ENCODE measurements around the gene B3GALT2. TPM values are rescaled to one million over a fixed set of nuclear protein-coding genes. Genes with fewer than 3 reads are reported as not detected.

The B3GALT2 gene
- total RNA-seq, 1 experiment from 2014 or later = not detected

DNA sequence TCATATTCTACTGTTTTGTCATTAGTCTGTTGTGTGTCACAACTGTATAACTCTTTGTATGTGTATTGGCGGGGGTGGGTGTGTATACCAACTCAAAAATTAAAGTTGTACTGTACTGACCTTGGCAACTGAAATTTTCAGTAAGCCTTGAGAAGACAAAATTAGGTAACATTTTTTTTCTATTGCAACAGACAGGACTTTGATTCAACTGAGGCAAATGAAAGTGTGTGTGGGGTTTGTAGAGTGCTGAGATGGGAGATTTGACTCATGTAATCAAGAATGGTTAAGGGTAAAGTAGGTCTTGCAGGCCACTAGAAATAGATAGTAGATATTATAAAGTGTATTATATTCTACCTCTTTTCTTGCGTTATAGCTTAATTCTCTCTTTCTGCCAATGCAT, 14.6 kb upstream of the B3GALT2 start:
- no peak overlapping the region for H3K4me3 ChIP-seq (ENCODE audit: low read depth, low read length)
- 0 out of 2 replicates have a peak, but pooled peaks cover under 1% of the 10 kb centered on the region for H3K9me3 ChIP-seq
- BruUV-seq (replicated peaks) = no TSS peak
- intact Hi-C loops (cut with micrococcal nuclease; ENCODE audit: unreplicated experiment) = no loop called here
- Mint-ChIP-seq H3K9me3 (ENCODE audit: unreplicated experiment) (peaks cover 9% of the 10 kb centered on the region), H3K27me3 (ENCODE audit: insufficient read depth, unreplicated experiment) (no peaks in the 10 kb centered on the region), H3K4me1 (ENCODE audit: low read depth, unreplicated experiment) (peaks cover 16% of the 10 kb centered on the region), H3K36me3 (ENCODE audit: insufficient read depth, unreplicated experiment) (peaks cover 25% of the 10 kb centered on the region), H3K4me3 (ENCODE audit: unreplicated experiment) (no peak overlapping the region), H3K27ac (ENCODE audit: unreplicated experiment) (no peak overlapping the region)
- TF ChIP-seq, protein P1, sequence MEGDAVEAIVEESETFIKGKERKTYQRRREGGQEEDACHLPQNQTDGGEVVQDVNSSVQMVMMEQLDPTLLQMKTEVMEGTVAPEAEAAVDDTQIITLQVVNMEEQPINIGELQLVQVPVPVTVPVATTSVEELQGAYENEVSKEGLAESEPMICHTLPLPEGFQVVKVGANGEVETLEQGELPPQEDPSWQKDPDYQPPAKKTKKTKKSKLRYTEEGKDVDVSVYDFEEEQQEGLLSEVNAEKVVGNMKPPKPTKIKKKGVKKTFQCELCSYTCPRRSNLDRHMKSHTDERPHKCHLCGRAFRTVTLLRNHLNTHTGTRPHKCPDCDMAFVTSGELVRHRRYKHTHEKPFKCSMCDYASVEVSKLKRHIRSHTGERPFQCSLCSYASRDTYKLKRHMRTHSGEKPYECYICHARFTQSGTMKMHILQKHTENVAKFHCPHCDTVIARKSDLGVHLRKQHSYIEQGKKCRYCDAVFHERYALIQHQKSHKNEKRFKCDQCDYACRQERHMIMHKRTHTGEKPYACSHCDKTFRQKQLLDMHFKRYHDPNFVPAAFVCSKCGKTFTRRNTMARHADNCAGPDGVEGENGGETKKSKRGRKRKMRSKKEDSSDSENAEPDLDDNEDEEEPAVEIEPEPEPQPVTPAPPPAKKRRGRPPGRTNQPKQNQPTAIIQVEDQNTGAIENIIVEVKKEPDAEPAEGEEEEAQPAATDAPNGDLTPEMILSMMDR (IDR thresholded peaks at IDR 0.05; ENCODE audit: insufficient read depth in 1 of 2, low read depth in 1 of 2, low read length in 1 of 2, severe bottlenecking in 1 of 2, unreplicated experiment in 1 of 2) = no peak
- ChIA-PET POLR2A (no interaction called here), CTCF (no interaction called here)
- no peak for DNase-seq
- no peaks in the 10 kb centered on the region; the same call in 1 of the 2 replicates for H3K36me3 ChIP-seq (ENCODE audit: control insufficient read depth, insufficient read depth, low read length)
- no peaks in the 10 kb centered on the region for H3K27me3 ChIP-seq (replicated peaks; ENCODE audit: control insufficient read depth, insufficient read depth, low read length)
- H3K4me1 ChIP-seq = no peaks in the 10 kb centered on the region

GRCh38 chr1:193199940-193200339, 13.5 kb upstream of the B3GALT2 start:
- no TSS peak for BruUV-seq (replicated peaks)
- intact Hi-C loops (cut with micrococcal nuclease; ENCODE audit: unreplicated experiment) = no loop called here
- H3K4me3 ChIP-seq (ENCODE audit: low read depth, low read length) = no peak overlapping the region
- Mint-ChIP-seq H3K36me3 (ENCODE audit: insufficient read depth, unreplicated experiment) (peaks cover 14% of the 10 kb centered on the region), H3K27me3 (ENCODE audit: insufficient read depth, unreplicated experiment) (no peaks in the 10 kb centered on the region), H3K4me1 (ENCODE audit: low read depth, unreplicated experiment) (peaks cover 16% of the 10 kb centered on the region), H3K9me3 (ENCODE audit: unreplicated experiment) (no peaks in the 10 kb centered on the region), H3K4me3 (ENCODE audit: unreplicated experiment) (no peak overlapping the region), H3K27ac (ENCODE audit: unreplicated experiment) (no peak overlapping the region)
- H3K27me3 ChIP-seq (replicated peaks; ENCODE audit: control insufficient read depth, insufficient read depth, low read length) = no peaks in the 10 kb centered on the region
- H3K9me3 ChIP-seq = no peaks in the 10 kb centered on the region
- TF ChIP-seq, protein P1 (IDR thresholded peaks at IDR 0.05; ENCODE audit: insufficient read depth in 1 of 2, low read depth in 1 of 2, low read length in 1 of 2, severe bottlenecking in 1 of 2, unreplicated experiment in 1 of 2) = no peak
- POLR2A ChIA-PET = no interaction called here
- CTCF ChIA-PET = no interaction called here
- H3K4me1 ChIP-seq = no peaks in the 10 kb centered on the region
- H3K36me3 ChIP-seq (ENCODE audit: control insufficient read depth, insufficient read depth, low read length) = no peaks in the 10 kb centered on the region; the same call in 1 of the 2 replicates
- DNase-seq = no peak

DNA sequence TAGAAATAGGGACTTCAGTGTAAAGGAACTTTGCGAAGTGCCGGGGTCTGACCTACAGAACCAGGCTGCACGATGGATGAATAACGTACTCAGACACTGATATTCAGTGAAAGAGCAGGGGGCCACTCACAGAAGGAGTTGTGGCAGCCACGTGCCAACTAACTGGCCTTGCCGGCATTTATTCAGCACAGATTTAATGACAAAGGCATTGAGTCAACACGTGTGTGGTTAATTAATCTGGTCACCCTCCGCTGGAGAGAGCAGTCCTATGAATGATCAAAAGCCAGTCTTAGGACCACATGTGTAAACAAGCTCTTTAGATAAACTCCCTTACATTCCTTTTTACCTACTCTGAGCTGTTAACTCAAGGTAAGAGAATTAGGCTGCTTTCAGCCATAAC, 6.2 kb upstream of the B3GALT2 start:
- DNase-seq = no peak
- BruUV-seq (replicated peaks) = no TSS peak
- Mint-ChIP-seq H3K4me1 (ENCODE audit: low read depth, unreplicated experiment) (no peaks in the 10 kb centered on the region), H3K36me3 (ENCODE audit: insufficient read depth, unreplicated experiment) (no peaks in the 10 kb centered on the region), H3K27ac (ENCODE audit: unreplicated experiment) (no peak overlapping the region), H3K4me3 (ENCODE audit: unreplicated experiment) (no peak overlapping the region), H3K9me3 (ENCODE audit: unreplicated experiment) (no peaks in the 10 kb centered on the region), H3K27me3 (ENCODE audit: insufficient read depth, unreplicated experiment) (no peaks in the 10 kb centered on the region)
- Histone ChIP-seq H3K4me3 (ENCODE audit: low read depth, low read length) (no peak overlapping the region), H3K9me3 (peaks cover 13% of the 10 kb centered on the region; the same call in 1 of the 2 replicates), H3K4me1 (peaks cover 6% of the 10 kb centered on the region), H3K36me3 (ENCODE audit: control insufficient read depth, insufficient read depth, low read length) (0 out of 2 replicates have a peak, but pooled peaks cover 2% of the 10 kb centered on the region), H3K27me3 (replicated peaks; ENCODE audit: control insufficient read depth, insufficient read depth, low read length) (no peaks in the 10 kb centered on the region)
- ChIA-PET CTCF (no interaction called here), POLR2A (no interaction called here)
- TF ChIP-seq, protein P1 (IDR thresholded peaks at IDR 0.05; ENCODE audit: insufficient read depth in 1 of 2, low read depth in 1 of 2, low read length in 1 of 2, severe bottlenecking in 1 of 2, unreplicated experiment in 1 of 2) = no peak
- intact Hi-C loops (cut with micrococcal nuclease; ENCODE audit: unreplicated experiment) = no loop called here

Measured in Caco-2 (cell line).